ENCODE data around the gene WDR49.

Gene WDR49

GRCh38 chr3:167491621-167492020 is 162.1 kb downstream of the WDR49 start:
- DNase-seq (ENCODE audit: extremely low read depth in 1 of 2, low read depth in 1 of 2): no peak

DNA sequence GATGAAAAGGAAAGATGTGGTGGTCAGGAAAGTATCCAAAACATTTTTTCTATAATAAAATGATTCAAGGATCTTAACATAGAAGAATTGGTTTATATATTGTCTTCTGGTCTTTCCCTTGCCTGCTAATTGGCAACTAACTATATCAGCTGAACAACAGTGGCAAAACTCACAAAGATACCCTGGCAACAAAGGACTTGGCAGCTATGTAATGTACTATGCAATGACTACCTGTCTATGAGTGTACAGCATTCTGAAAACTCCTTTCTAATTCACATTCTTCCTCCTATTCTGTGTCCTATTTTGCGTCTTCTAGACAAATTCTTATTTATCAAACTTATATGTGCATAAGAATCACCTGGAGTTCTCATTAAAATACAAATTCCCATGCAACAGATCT is 164.2 kb downstream of the WDR49 start:
- DNase-seq (ENCODE audit: extremely low read depth in 1 of 2, low read depth in 1 of 2): no peak

- DNase-seq (ENCODE audit: extremely low read depth in 1 of 2, low read depth in 1 of 2): no peak
Observed at GRCh38 chr3:167487556-167487955, 166.2 kb downstream of the WDR49 start.

GRCh38 chr3:167484551-167484950 is 169.2 kb downstream of the WDR49 start:
- no peak for DNase-seq (ENCODE audit: extremely low read depth in 1 of 2, low read depth in 1 of 2)

DNA sequence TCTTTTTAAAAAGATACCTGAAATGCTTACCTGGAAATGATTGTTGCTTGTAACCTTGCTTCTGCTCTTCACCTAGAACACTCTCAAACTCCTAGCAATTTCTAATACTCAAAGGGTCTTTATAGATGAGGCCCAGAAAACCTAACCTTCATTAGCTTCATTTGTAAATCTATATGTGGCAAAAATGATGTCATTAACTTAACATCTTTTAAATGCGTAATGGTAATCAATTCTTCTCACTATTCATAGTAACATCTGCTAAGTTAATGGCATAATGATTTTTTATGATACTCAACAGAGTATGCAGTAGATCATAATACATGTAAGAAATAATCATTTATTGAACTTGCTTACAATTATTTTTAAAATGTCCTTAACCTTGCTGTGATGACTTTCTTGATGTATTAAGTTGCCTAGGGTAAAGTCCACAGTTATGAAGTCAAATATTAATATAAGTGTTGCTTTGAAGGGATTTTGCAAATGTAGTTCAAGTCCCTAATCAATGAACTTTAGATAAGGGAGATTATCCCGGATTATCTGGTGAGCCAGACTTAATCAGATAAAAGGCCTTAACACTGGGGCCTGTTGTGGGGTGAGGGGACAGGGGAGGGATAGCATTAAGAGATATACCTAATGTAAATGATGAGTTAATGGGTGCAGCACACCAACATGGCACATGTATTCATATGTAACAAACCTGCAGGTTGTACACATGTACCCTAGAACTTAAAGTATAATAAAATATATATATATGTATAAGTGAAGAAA is 169.8 kb downstream of the WDR49 start:
- no peak for DNase-seq (ENCODE audit: extremely low read depth in 1 of 2, low read depth in 1 of 2)

GRCh38 chr3:167481164-167481563 is 172.6 kb downstream of the WDR49 start:
- DNase-seq (ENCODE audit: extremely low read depth in 1 of 2, low read depth in 1 of 2): no peak

- DNase-seq (ENCODE audit: extremely low read depth in 1 of 2, low read depth in 1 of 2): no peak
Observed at GRCh38 chr3:167480748-167481147, 173.0 kb downstream of the WDR49 start.

DNA sequence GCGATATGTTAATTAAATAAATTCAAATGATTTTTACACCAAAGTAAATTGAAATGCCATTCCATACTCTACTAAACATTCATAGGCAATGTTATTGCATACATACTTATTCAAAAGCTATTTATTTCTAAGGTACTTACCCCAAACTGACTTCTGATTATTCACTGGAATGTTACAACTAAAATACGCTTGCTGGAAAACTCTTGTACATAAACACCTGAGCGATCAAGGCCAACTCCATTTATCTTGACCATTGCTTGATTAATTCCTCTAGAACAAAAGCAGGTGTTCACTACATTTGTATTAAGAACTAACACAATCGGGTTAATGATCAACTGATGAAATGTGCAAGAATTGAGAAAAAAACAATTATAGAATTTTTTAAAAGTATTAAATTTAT is 179.9 kb downstream of the WDR49 start, which contains the start of gene SERPINI2:
SERPINI2 (minus strand) TSS at position 180 of the 400 bp plus-strand sequence. CDS start 2,208 bp downstream, outside the sequence.
- DNase-seq (ENCODE audit: extremely low read depth in 1 of 2, low read depth in 1 of 2): no peak

- DNase-seq (ENCODE audit: extremely low read depth in 1 of 2, low read depth in 1 of 2): no peak
Observed at GRCh38 chr3:167469381-167469780, 184.4 kb downstream of the WDR49 start.

DNA sequence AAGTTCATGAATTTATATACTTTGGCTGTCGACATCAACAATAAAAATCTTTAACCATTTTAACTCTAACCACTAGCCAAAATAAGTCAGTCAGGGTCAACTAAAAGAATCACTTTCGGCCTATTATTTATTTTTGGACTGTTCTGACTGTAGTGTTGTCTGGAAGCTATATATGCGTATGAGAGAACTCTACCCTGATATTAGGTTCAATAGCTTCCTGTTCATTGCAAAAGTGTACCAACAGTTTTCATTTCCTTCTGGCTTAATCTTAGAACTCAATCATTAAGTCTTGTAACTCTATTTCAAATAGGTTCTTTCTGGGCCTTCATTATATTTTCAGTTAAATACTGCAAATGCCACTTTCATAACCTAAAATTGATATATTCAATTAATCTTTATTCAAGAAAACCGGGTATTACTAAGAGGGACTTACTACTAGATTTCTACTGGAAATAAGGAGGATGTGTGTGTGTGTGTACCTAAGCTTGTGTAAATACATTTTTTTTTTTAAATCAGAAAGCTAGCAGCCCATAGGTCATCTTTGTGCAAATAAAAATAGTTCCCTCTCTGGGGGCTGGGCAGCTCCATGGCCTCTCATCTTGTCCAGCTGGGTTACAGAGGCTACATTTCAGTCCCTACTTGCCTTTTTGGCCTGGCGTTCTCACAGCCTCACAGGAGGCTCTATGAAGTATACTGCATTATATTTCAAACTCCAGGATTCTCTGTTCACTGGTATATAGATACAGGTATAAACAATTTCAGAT is 185.7 kb downstream of the WDR49 start:
- DNase-seq (ENCODE audit: extremely low read depth in 1 of 2, low read depth in 1 of 2): no peak

GRCh38 chr3:167466966-167467365 is 186.8 kb downstream of the WDR49 start:
- DNase-seq (ENCODE audit: extremely low read depth in 1 of 2, low read depth in 1 of 2): no peak

- DNase-seq (ENCODE audit: extremely low read depth in 1 of 2, low read depth in 1 of 2): no peak
Observed at GRCh38 chr3:167456157-167456799, 197.5 kb downstream of the WDR49 start.

GRCh38 chr3:167453815-167454214 is 199.9 kb downstream of the WDR49 start:
- no peak for DNase-seq (ENCODE audit: extremely low read depth in 1 of 2, low read depth in 1 of 2)

DNA sequence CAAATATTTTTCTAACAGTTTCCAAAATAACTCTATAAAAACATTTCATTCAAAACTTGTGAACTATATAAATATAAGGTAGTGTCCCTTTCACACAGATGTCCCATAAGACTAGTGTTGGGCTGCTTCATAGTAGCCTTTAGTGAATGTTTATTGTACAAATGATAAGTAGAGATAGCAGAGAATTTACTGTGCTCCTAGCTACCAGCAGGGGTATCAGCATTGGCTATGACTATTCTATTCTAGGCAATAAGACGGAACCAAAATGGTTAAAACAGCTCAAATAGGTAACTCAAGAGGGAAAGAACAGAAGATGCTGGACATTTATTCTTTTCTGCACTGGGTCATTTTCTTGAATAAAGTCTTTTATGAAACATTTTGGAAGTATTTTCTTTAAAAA is 202.5 kb downstream of the WDR49 start:
- DNase-seq (ENCODE audit: extremely low read depth in 1 of 2, low read depth in 1 of 2): no peak

DNA sequence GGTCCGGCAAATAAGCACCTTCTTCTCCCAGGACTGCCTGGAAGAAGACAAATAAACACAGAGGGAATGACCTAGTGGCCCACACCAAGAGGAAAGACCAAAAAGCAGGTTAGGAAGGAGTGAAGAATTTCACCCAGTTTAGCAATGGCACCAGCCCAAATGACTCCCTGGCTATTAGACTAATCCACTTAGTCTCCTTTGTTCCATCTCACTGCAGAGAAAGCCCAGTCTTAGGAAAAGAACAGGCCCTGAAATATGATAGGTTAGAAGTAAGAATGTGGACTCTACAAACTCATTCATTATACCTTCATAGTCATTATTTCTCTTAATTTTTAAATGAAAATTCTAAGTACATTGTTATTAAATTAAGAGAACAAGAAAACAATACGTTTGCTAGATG is 203.1 kb downstream of the WDR49 start:
- no peak for DNase-seq (ENCODE audit: extremely low read depth in 1 of 2, low read depth in 1 of 2)

- no peak for DNase-seq (ENCODE audit: extremely low read depth in 1 of 2, low read depth in 1 of 2)
Observed at GRCh38 chr3:167450195-167450594, 203.5 kb downstream of the WDR49 start.

GRCh38 chr3:167445491-167445890 is 208.3 kb downstream of the WDR49 start:
- DNase-seq (ENCODE audit: extremely low read depth in 1 of 2, low read depth in 1 of 2): no peak

DNA sequence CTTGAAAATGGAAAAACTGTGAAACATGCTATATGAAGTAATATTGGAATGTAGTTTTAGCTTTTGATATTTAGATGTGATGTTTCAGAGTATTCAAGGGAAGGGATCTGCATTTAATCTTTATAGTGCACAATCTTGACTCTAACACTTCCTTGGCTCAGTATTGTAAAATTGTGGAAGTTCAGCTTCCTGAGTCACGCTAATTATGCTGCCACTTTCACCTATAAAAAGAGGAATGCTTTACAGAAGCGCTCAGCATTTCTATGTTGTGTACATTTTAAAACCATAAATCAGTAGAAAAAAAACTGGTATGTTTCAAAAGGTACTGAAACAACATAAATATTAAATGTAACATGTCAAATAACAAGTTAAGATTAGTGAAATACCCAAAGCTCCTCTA is 212.5 kb downstream of the WDR49 start:
- DNase-seq (ENCODE audit: extremely low read depth in 1 of 2, low read depth in 1 of 2): no peak

GRCh38 chr3:167437428-167438139 is 216.2 kb downstream of the WDR49 start:
- DNase-seq (ENCODE audit: extremely low read depth in 1 of 2, low read depth in 1 of 2): no peak
